Epidermal melanocyte (primary cell): ENCODE data around the gene HYI.

Experiments
- DNase-seq: peaks from one replicate; pipeline ENCODE4 v3.0.0; 2011; ENCODE audit warnings: low spot score; ENCODE audit not compliant: insufficient read length

HYI gene

DNA sequence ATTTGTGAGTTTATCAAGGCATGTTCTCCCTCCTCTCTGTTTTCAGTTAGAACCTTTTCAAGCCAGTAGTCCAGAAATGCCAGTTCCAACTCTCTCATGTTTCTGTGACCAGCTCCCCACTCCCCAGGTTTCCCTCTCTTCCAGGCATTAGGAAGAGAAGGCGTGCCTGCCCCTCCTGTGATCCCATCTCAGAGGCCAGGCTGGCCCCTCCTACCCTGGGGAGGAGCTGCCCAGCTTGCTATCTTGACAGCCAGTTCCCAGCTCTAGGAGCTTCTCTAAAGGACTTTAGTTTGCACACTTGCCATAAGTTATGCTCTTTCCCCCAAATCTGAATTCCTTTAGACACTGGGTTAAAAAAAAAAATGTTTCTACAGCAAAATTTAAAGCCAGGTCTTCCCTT is 8.9 kb downstream of the HYI start:
- no peak for DNase-seq

DNA sequence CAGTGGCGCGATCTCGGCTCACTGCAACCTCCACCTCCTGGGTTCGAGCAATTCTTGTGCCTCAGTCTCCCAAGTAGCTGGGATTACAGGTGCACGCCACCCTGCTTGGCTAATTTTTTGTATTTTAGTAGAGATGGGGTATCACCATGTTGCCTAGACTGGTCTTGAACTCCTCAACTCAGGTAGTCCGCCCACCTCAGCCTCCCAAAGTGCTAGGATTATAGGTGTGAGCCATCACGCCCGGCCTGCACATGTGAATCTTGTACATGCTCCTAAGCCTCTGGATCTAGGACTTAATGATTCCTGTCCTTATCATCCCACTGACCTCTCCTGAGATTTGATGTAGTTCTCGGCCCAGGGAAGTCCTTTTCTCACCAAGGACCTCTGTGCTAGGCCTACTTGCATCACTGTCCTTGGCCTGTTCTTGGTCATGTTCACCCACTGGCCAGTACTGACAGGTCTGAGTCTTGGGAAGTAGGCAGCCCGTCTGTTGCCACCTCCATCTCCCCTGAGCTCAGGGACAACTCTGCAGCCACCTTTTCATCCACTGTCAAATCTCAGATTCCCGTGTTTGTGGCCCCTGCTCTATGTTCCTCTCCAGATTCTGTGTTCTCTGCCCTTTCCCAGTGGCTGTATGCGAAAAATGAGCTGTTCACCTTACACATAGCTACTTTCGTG is 9.4 kb downstream of the HYI start:
- no peak for DNase-seq

DNA sequence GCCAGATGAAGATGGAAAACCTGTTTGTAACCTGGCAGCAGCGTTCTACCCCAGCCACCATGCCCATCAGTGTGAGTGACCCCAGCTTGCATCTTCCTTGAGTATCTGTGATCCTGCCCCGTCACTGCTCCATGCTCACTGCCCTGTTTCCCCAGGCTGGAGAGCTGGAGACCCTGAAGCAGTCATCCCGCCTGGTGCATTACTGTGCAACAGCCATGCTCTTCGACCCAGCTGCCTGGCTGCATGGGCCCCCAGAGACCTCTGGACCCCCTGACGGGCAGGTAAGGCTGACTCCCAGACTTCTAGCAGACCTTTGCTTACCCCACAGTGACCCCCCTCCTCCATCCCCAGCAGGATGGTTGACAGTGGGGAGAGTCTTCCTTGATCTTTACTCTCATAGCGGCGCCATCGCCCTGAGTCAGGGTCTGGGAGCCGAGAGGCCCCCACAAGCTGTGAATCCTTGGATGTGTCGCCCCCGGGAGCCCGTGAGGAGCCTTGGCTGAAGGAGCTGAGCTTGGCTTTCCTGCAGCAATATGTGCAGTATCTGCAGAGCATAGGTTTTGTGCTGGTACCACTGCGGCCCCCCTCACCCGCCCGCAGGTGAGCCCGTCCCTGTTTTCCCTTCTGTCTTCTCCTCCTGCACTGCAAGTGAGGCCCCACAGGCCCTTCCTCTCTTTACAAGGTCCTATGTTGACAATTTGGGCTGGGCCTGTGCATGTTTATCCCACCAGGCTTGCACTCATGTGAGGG is 10.4 kb downstream of the HYI start:
- DNase-seq: no peak

DNA sequence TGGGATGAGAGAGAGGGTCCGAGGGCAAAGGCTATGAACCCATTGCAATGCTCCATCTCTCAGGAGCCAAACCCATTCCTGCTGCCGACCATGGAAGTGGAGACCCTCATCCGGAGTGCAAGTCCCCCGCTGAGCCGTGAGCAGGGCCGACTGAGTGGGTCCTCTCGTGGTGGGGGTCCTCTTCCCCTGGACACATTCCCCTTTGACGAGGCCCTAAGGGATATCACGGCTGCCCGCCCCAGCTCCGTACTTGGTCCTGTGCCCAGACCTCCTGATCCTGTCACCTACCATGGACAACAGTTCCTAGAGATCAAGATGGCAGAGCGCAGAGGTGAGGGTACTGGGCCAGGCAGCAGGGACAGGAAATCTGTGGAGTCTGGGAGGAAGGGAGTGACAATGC is 11.0 kb downstream of the HYI start:
- no peak for DNase-seq

DNA sequence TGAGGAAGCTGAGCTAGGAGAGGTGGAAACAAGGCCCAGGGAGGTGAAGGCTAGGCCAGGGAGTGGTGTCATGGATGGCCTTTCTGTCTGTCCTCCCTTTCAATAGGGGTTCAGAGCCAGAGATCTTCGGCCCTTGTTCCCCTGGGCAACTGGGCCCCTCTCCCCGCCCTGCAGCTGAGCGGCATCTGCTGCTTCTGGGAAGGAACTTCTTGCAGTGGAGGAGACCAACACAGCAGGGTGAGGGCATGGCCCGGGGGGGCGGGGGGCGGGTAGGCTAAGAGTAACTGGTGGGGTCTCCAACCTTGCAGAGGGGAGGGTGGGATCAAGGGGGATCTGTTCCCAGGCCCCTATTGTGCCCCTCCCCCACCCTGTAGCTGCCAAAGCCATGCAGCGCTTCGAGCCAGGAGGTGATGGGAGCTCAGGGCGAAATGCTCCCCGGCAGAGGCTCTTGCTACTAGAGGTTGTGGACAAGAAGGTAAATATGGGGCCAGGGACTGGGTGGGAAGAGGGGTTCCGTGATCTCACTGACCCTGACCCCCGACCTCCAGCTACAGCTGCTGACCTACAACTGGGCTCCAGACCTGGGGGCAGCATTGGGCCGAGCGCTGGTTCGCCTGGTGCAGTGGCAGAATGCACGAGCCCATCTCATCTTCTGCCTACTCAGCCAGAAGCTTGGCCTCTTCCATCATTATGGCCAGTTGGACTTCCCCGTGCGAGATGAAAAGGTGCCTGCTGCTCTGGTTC is 11.7 kb downstream of the HYI start:
- DNase-seq: no peak

DNA sequence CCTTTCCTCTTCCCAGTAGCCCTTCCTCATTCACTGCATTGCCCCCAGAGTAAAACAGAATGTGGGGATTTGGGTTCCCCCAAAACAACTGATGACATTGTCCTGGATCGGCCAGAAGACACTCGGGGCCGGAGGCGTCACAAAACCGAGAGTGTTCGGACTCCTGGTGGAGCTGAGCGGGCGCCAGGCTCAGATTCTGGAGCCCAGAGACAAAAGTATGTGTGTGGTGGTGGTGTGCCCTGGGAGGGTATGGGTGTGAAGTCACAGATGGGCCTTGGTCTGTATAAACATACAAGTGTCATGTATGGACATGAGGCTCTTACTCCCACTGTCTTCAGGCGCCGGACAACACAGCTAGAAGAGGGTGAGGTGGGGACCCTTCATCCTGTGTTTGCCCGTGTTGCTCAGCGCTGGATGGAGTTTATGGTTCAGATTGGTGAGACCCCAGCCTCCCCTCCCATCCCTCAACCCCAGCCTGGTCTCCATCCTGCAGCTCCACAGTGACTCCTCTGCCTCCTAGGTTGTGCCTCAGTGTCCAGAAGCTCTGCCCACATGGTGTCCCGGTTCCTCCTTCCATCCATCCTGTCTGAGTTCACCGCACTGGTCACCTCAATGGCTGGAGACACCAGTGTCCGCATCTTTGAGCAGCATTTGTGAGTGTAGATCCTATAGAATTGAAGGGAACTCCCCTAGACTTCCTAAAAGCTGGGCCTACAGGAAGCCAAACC is 12.4 kb downstream of the HYI start:
- no peak for DNase-seq

DNA sequence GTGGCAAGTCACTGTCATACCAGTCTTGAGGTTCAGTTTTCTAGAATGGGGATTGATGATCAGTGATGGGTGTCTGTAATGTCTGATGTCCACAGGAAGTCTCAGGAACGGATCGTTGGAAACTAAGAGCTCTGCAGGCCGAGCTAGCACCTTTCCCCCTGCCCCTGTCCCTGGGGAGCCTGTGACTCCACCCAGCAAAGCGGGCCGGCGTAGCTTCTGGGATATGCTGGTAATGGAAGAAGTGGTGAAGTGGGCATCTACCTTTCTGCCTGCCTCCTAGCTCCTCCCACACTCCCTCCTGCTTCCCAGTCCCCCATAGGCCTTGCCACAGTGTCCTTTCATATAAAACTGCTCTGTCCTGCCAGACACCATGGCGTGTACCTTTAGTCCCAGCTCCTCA is 13.4 kb downstream of the HYI start:
- DNase-seq: no peak

DNA sequence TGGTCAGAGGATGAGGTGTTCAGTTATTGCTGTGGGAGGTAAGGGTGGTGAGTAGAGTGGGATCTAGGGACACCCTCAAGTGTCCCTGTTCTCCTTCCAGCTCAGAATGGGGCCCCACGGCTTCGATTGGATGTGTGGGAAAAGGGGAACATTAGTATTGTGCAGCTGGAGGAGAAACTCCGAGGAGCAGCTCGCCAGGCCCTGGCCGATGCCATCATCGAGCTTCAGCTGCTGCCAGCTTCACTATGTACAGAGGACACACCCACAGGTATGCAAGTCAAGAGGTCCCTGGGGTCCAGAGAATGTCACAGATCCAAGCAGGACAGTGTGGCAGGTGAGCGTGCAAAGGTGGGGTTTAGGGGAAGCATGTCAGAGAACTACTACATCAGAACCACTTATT is 13.9 kb downstream of the HYI start:
- no peak for DNase-seq

DNA sequence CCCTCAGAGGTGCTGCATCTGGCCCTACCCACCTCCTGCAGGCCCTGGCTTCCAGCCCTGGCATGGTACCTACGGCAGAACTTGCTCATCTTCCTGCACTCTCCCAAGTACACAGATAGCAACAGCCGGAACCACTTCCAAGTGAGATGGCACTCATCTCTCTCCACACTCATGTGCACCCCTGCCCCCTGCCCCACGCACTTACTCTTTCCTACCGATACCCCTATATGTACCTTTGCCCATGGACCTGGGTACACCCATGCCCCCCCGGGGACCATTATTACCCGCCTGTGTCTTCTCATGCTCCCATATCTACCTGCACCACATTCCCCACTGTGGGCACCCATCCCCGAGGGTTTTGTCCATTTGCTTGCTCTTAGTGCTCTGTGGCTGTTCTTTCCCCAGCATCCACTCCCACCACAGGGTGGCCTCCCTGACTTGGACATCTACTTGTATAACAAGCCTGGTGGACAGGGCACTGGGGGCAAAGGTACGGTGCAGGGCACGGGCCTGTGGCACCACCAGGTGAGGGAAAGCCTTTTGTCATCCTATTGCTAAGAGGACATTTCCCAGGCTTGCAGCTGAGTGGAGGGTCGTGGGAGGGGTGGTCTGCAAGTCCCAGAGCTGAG is 14.7 kb downstream of the HYI start:
- no peak for DNase-seq

DNA sequence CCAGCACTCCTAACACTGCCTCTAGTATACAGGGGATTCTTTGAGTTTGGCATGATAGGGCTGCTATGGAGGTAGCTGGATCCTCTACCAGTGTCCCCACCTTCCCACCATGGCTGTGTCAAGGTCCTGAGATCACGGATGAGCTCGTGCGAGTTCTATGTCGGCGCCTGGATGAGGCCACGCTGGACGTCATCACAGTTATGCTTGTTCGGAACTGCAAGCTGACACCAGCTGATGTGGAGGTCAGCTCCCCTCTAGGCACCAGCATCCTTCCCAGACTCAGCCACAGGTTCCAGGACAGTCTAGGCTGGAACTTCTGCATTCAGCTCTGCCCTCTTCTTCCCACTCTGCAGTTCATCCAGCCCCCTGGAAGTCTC is 15.2 kb downstream of the HYI start:
- no peak for DNase-seq

DNA sequence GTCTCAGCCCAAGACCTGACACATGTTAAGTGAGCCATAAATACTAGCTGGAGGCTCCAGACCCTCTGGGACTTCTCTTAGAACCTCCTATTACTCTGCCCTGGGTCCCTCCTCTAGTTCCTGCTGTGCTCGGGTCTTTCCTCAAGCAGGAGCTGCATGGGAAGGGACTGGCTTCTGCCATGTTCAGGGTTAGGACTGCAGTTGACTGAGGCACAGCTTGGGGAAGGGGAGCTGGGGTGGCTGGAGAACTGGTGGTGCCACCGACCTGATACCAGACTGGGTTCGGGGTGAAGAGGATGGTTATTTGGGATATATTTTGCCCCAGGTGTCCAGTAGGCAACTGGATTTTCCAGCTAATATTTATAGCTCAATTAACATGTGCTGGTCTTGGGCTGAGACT is 15.7 kb downstream of the HYI start:
- DNase-seq: no peak

DNA sequence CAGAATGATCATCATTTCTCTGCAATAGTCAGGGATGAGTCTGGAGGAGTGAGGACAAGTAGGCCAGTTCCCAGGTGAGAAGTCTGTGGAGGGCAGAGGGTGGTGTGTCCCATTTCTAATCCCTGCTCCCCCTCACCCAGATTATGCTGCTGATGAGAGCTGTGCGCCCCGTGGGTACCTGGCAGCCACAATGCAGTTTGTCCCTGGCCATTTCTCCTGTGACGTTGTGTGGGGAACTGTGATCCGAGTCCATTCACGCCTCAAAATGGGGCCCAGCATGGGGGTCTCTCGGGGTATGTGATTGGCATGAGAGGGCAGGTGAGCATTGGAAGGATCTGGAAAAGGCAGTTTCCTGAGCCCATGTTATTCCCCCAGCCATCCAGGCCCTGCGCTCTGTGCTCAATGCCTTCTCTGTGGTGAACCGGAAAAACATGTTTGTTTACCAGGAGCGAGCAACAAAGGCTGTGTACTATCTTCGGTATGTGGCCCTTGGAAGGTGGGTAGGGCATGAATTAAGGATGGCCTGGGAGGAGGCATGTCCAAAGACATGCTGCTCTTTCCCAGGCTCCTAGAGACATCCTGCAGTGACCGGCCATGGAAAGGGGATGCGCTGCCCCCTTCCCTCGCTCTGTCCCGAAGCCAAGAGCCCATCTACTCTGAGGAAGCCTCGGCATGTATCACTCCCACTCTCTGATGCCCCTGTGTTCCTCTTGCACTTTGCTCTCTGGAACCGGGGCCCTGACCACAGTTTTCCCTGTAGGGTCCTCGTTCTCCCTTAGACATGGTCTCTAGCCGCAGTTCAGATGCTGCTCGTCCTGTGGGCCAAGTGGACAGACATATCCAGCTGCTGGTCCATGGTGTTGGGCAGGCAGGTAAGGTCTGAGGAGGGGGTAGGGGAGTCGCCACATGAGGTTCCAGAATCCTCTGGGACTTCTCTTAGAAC is 16.4 kb downstream of the HYI start:
- DNase-seq: no peak

DNA sequence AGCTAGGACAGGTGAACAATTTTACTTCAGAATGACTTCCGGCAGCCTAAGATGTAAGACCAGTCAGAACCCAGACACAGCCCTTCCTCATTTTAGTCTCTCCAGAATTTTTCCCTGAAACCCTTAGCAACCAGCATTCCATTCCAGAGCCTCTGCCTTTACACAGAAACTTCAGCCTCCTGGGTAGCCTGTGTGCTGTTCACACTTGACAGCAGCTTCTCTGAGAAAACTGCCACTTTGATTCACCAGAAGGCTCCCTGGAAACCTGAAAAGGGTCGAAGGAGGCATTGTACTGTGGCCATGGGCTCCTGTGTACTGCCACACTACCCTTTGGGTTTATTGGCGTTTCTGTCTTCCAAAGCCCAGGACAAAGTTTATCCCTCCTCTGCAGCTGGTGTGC is 17.4 kb downstream of the HYI start:
- no peak for DNase-seq

DNA sequence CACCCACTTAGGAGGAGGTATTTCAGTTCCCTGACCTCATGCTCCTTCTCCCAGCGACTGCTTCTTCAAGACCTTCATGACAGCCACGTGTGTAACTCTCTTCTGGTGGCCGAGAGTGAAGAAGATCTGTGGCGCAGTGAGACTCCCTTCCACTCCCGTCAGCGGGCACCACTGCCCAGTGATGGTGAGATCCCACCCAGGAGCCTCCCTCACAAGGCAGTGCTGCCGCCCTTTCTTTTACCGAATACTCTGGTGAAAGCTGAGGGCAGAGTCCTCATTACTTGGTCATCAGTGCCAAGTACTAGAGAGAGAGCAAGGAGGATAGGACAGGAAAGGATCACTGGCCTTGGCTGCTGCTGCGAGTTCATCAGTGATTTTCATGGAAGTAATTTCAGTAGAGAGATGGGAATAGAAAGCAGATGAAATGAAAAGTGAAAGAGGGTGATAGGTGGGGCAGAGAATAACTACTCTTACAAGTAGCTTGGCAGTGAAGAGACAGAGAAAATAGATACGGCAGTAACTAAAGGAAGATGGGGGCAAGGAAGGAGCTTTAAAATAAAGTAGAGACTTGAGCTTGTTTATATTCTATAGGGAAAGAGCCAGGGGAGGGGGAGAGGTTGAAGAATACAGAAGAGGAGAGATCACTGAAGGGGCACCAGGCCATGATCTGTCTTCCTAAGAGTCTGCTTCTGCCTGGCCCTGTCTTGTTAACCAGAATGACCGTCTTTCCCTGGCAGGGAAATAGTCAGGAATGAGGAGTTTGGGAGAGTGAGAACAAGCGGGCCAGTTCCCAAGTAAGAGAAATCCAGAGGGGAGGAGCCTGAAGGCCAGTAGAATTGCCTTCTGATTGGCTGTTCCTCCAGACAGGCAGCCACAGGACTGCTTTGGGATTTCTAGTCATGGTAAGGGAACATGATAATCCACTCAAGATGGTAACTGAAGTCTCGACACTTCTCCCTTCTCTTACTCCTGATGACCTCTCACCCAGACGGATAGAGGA is 18.3 kb downstream of the HYI start:
- DNase-seq: peak; percentile 64

DNA sequence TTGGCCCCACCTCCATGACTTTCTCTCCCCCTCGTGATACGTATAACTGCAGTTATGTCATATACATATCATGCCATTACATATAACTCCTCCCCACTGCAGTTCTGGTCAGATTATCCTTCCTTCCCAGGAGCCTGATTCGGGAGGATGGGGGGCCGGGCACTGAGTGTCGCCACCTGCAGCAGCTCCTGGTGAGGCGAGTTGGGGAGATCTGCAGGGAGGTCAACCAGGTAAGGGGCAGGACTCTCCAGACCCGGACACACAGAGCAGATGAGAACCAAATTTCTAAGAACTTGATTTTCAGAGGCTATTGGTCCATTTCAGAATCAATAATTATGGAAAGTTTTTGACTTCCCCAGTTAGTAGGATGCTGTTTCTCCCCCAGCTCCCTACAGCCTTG is 19.5 kb downstream of the HYI start:
- no peak for DNase-seq

DNA sequence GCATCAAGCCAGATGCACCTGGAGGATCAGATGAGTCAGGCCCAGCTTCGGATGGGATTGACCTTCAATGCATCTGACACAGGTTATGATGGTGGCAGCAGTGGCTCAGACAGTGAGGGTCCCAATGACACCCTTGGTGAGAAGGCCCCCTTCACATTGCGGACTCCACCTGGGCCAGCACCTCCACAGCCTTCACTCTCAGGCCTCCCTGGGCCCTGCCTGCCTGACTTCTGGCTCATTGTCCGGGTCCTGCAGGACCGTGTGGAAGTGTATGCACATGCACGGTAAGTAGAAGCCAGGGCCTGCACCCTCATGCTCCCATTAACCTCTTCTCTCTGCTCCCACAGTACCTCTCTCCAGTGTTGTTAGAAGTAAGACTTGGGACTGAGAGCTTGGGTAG is 20.8 kb downstream of the HYI start:
- DNase-seq: no peak

DNA sequence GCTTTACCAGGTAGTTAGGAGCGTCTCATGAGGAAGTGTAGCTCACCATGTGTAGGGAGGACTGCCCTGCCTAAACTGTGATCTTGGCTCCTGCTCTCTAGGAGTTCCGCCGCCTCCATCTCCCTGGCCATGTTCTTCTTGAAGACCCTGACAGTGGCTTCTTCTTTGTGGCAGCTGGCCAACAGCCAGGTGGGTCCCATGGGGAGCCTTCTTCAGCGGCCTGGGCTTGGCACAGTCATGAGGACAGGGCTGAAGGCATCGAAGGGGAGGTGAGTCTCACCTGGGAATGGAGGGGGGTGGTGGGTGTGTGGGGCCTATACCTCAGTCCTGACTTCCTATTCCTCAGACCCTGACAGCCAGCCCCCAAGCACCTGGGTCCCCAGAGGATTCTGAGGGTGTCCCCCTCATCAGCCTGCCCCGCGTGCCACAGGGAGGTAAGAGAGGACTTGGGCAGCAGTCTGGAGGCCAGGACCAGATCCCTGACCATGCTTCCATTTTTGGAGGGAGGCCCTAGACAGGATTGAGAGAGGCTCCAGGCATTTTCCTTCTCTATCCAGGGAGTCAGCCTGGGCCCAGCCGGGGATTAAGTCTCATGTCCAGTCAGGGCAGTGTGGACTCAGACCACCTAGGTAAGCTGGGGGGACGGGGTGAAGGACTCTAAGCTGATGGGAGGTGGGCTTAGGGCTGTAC is 21.4 kb downstream of the HYI start:
- DNase-seq: no peak

DNA sequence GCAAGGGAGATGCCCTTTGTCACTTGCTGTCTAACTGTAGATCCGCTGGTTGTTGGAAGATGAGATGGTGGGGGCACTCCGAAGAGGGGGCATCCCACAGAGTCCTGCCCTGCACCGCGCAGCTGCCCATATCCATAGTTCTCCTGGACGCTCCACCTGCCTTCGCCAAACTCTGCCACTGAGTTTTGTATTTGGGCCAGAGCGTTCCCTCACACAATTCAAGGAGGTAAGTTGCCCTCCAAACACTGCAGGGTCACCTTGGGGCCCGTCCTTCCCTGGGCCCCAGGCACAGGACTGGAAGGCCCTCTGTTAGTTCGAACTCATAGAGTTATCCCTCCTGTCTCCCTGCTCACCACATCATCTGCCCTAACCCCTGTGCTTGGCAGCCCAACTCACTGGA is 22.1 kb downstream of the HYI start:
- DNase-seq: no peak

DNA sequence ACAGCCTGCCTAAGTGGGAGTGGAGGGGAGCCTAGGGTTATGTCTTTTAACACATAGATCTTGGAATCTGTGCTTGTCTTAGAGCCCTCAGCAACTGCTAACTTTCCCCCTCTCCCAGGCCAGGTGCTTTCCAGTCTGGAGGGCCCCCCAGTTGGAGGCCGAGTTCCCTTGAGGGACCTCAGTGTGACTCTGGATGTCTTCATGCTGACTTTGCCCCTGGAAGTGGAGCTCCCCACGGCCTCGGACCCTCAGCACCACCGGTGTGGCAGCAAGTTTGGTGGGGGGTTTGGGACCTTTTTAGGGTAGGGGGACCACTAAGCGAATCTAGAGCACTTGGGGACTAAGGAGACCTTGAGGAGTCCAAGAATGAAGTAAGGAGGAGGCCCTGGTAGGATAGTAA is 22.9 kb downstream of the HYI start:
- no peak for DNase-seq
